ENCODE measurements around the gene CPHXL2. TPM values are rescaled to one million over a fixed set of nuclear protein-coding genes. Genes with fewer than 3 reads are reported as not detected.

CPHXL2 gene
- polyA plus RNA-seq, result not detected

GRCh38 chr16:75676909-75677308 is at the start of gene CPHXL2:
CPHXL2 (minus strand) TSS chr16:75677009; CDS start chr16:75676999, 10 bp downstream.
- Mint-ChIP-seq H3K36me3 (no peaks in the 10 kb centered on the region), H3K9me3 (peaks cover 0 to 1% (median 0%) of the 10 kb centered on the region in 6 donors), H3K27me3 (ENCODE audit: low read depth in 3 of 3) (no peaks in the 10 kb centered on the region), H3K4me1 (no peaks in the 10 kb centered on the region), H3K27ac (peak within 1 kb of the TSS in 1 of 6 donors; percentile 62), H3K4me3 (no peak within 1 kb of the TSS)
- DNase-seq, result no peak

- no peaks in the 10 kb centered on the region for H3K36me3 Mint-ChIP-seq
- no peak within 1 kb of the TSS for H3K4me3 Mint-ChIP-seq
- no peak within 1 kb of the TSS for H3K27ac Mint-ChIP-seq
- no peaks in the 10 kb centered on the region for H3K4me1 Mint-ChIP-seq
- peaks cover 0 to 5% (median 2%) of the 10 kb centered on the region in 3 donors for H3K27me3 Mint-ChIP-seq (ENCODE audit: low read depth in 3 of 3)
- DNase-seq, result no peak
- peaks cover 0 to 13% (median 1%) of the 10 kb centered on the region in 6 donors for H3K9me3 Mint-ChIP-seq
These were observed 49.6 kb upstream of the CPHXL2 start, which contains the start of gene CPHXL for GRCh38 chr16:75726390-75726789. CPHXL (minus strand) TSS chr16:75726490; CDS start chr16:75726442, 48 bp downstream.

GRCh38 chr16:75718452-75718851 is 41.6 kb upstream of the CPHXL2 start:
- no peaks in the 10 kb centered on the region for H3K4me1 Mint-ChIP-seq
- no peak for DNase-seq
- peaks cover 5 to 19% (median 9%) of the 10 kb centered on the region in 6 donors for H3K9me3 Mint-ChIP-seq
- H3K27me3 Mint-ChIP-seq (ENCODE audit: low read depth in 3 of 3), result peaks cover 5 to 6% (median 6%) of the 10 kb centered on the region in 3 donors
- H3K36me3 Mint-ChIP-seq, result no peaks in the 10 kb centered on the region
- H3K4me3 Mint-ChIP-seq, result no peak overlapping the region
- no peak overlapping the region for H3K27ac Mint-ChIP-seq

- Mint-ChIP-seq H3K36me3 (peaks cover 0 to 4% (median 0%) of the 10 kb centered on the region in 3 donors), H3K4me1 (no peaks in the 10 kb centered on the region), H3K9me3 (peaks cover 4 to 13% (median 8%) of the 10 kb centered on the region in 6 donors), H3K4me3 (no peak overlapping the region), H3K27ac (no peak overlapping the region), H3K27me3 (ENCODE audit: low read depth in 3 of 3) (peaks cover 3 to 11% (median 6%) of the 10 kb centered on the region in 3 donors)
- no peak for DNase-seq
These were observed 37.9 kb upstream of the CPHXL2 start for GRCh38 chr16:75714661-75715060.

- Mint-ChIP-seq H3K4me1 (no peaks in the 10 kb centered on the region), H3K4me3 (no peak overlapping the region), H3K27ac (no peak overlapping the region), H3K27me3 (ENCODE audit: low read depth in 3 of 3) (peaks cover 3 to 12% (median 4%) of the 10 kb centered on the region in 3 donors), H3K9me3 (peaks cover 0 to 13% (median 5%) of the 10 kb centered on the region in 6 donors), H3K36me3 (peaks cover 0 to 4% (median 0%) of the 10 kb centered on the region in 3 donors)
- no peak for DNase-seq
These were observed 33.5 kb upstream of the CPHXL2 start for GRCh38 chr16:75710344-75710743.

GRCh38 chr16:75703306-75703705 is 26.5 kb upstream of the CPHXL2 start:
- no peak for DNase-seq
- H3K4me1 Mint-ChIP-seq, result no peaks in the 10 kb centered on the region
- no peak overlapping the region for H3K4me3 Mint-ChIP-seq
- no peaks in the 10 kb centered on the region for H3K9me3 Mint-ChIP-seq
- no peaks in the 10 kb centered on the region for H3K36me3 Mint-ChIP-seq
- no peak overlapping the region for H3K27ac Mint-ChIP-seq
- peaks cover 0 to 7% (median 4%) of the 10 kb centered on the region in 3 donors for H3K27me3 Mint-ChIP-seq (ENCODE audit: low read depth in 3 of 3)

GRCh38 chr16:75702242-75702641 is 25.4 kb upstream of the CPHXL2 start:
- H3K4me1 Mint-ChIP-seq, result no peaks in the 10 kb centered on the region
- no peaks in the 10 kb centered on the region for H3K9me3 Mint-ChIP-seq
- H3K27ac Mint-ChIP-seq, result no peak overlapping the region
- no peak overlapping the region for H3K4me3 Mint-ChIP-seq
- H3K27me3 Mint-ChIP-seq (ENCODE audit: low read depth in 3 of 3), result peaks cover 0 to 5% (median 4%) of the 10 kb centered on the region in 3 donors
- peaks cover 0 to under 1% (median 0%) of the 10 kb centered on the region in 3 donors for H3K36me3 Mint-ChIP-seq
- DNase-seq, result no peak

GRCh38 chr16:75701361-75701760 is 24.6 kb upstream of the CPHXL2 start, which contains the start of gene DUXB:
DUXB (minus strand) TSS chr16:75701461; CDS start chr16:75701418, 43 bp downstream.
- peaks cover 0 to 4% (median 0%) of the 10 kb centered on the region in 3 donors for H3K27me3 Mint-ChIP-seq (ENCODE audit: low read depth in 3 of 3)
- H3K27ac Mint-ChIP-seq, result no peak within 1 kb of the TSS
- peaks cover 0 to 3% (median 0%) of the 10 kb centered on the region in 3 donors for H3K36me3 Mint-ChIP-seq
- no peak for DNase-seq
- H3K9me3 Mint-ChIP-seq, result peaks cover 0 to 1% (median 0%) of the 10 kb centered on the region in 6 donors
- H3K4me1 Mint-ChIP-seq, result no peaks in the 10 kb centered on the region
- H3K4me3 Mint-ChIP-seq, result no peak within 1 kb of the TSS

GRCh38 chr16:75697571-75697970 is 20.8 kb upstream of the CPHXL2 start:
- H3K4me3 Mint-ChIP-seq, result no peak overlapping the region
- no peaks in the 10 kb centered on the region for H3K4me1 Mint-ChIP-seq
- peaks cover 0 to 3% (median 2%) of the 10 kb centered on the region in 3 donors for H3K27me3 Mint-ChIP-seq (ENCODE audit: low read depth in 3 of 3)
- H3K36me3 Mint-ChIP-seq, result peaks cover 0 to 7% (median 0%) of the 10 kb centered on the region in 3 donors
- no peak for DNase-seq
- H3K27ac Mint-ChIP-seq, result no peak overlapping the region
- peaks cover 0 to 3% (median 0%) of the 10 kb centered on the region in 6 donors for H3K9me3 Mint-ChIP-seq

GRCh38 chr16:75695708-75696107 is 18.9 kb upstream of the CPHXL2 start:
- H3K4me1 Mint-ChIP-seq, result no peaks in the 10 kb centered on the region
- no peak overlapping the region for H3K27ac Mint-ChIP-seq
- H3K36me3 Mint-ChIP-seq, result peaks cover 0 to 7% (median 0%) of the 10 kb centered on the region in 3 donors
- DNase-seq, result no peak
- no peak overlapping the region for H3K4me3 Mint-ChIP-seq
- peaks cover 0 to 3% (median 2%) of the 10 kb centered on the region in 3 donors for H3K27me3 Mint-ChIP-seq (ENCODE audit: low read depth in 3 of 3)
- peaks cover 0 to 3% (median 0%) of the 10 kb centered on the region in 6 donors for H3K9me3 Mint-ChIP-seq

GRCh38 chr16:75687361-75687760 is 10.6 kb upstream of the CPHXL2 start:
- Mint-ChIP-seq H3K36me3 (peaks cover 0 to 7% (median 2%) of the 10 kb centered on the region in 3 donors), H3K4me1 (no peaks in the 10 kb centered on the region), H3K27me3 (ENCODE audit: low read depth in 3 of 3) (peaks cover 0 to 4% (median 3%) of the 10 kb centered on the region in 3 donors), H3K9me3 (no peaks in the 10 kb centered on the region), H3K27ac (no peak overlapping the region), H3K4me3 (no peak overlapping the region)
- DNase-seq, result no peak

- H3K9me3 Mint-ChIP-seq, result no peaks in the 10 kb centered on the region
- peaks cover 0 to 4% (median 0%) of the 10 kb centered on the region in 3 donors for H3K36me3 Mint-ChIP-seq
- H3K4me1 Mint-ChIP-seq, result no peaks in the 10 kb centered on the region
- peaks cover 0 to 3% (median 3%) of the 10 kb centered on the region in 3 donors for H3K27me3 Mint-ChIP-seq (ENCODE audit: low read depth in 3 of 3)
- DNase-seq, result no peak
- no peak overlapping the region for H3K4me3 Mint-ChIP-seq
- H3K27ac Mint-ChIP-seq, result no peak overlapping the region
These were observed 5.5 kb upstream of the CPHXL2 start for GRCh38 chr16:75682308-75682707.

GRCh38 chr16:75679366-75679765 is 2.6 kb upstream of the CPHXL2 start:
- Mint-ChIP-seq H3K27ac (no peak overlapping the region), H3K4me3 (no peak overlapping the region), H3K36me3 (peaks cover 0 to 4% (median 0%) of the 10 kb centered on the region in 3 donors), H3K27me3 (ENCODE audit: low read depth in 3 of 3) (peaks cover 0 to 3% (median 3%) of the 10 kb centered on the region in 3 donors), H3K4me1 (no peaks in the 10 kb centered on the region), H3K9me3 (peaks cover 0 to 1% (median 0%) of the 10 kb centered on the region in 6 donors)
- DNase-seq, result no peak

- H3K36me3 Mint-ChIP-seq, result no peaks in the 10 kb centered on the region
- no peaks in the 10 kb centered on the region for H3K4me1 Mint-ChIP-seq
These were observed 9.3 kb downstream of the CPHXL2 start for GRCh38 chr16:75667503-75667902.

More at GRCh38 chr16:75667503-75667902, 9.3 kb downstream of the CPHXL2 start:
- H3K4me3 Mint-ChIP-seq, result no peak overlapping the region
- peak overlapping the region in 1 of 6 donors; percentile 1 for H3K27ac Mint-ChIP-seq
- no peak for DNase-seq
- peaks cover 0 to 3% (median 0%) of the 10 kb centered on the region in 3 donors for H3K27me3 Mint-ChIP-seq (ENCODE audit: low read depth in 3 of 3)
- H3K9me3 Mint-ChIP-seq, result no peaks in the 10 kb centered on the region

All from immature natural killer cell (primary cell).